DOHH2 (cell line): Measurements from ENCODE around the gene NAA25.

Experiments
- EZH2phosphoT487 ChIP-seq: fragments of 200-600 bp; sonication (generic); IDR thresholded peaks from 2 replicates; pipeline ENCODE4 v1.6.1; 2017; ENCODE audit warnings: borderline replicate concordance, mild to moderate bottlenecking, antibody characterized with exemption, low read length, moderate library complexity, mixed read lengths
- TF ChIP-seq, protein P1 (sequence below): fragments of 200-600 bp; sonication (generic); IDR thresholded peaks from one replicate; pipeline ENCODE4 v1.5.1; 2014; ENCODE audit warnings: antibody characterized with exemption, mild to moderate bottlenecking, low read depth, low read length; ENCODE audit not compliant: poor library complexity, severe bottlenecking

DNA sequence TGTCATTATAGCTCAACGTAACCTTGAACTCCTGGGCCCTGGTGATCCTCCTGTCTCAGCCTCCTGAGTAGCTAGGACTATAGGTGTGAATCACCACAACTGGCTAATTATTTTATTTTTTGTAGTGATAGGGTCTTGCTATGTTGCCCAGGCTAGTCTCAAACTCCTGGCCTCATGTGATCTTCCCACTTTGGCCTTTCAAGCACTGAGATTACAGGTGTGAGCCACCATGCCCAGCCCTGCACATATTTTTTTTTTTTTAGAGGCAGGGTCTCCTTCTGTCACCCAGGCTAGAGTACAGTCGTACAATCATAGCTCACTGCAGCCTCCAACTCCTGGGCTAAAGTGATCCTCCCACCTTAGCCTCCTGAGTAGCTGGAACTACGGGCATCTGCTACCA is 104.5 kb downstream of the NAA25 start:
- TF ChIP-seq, protein P1, sequence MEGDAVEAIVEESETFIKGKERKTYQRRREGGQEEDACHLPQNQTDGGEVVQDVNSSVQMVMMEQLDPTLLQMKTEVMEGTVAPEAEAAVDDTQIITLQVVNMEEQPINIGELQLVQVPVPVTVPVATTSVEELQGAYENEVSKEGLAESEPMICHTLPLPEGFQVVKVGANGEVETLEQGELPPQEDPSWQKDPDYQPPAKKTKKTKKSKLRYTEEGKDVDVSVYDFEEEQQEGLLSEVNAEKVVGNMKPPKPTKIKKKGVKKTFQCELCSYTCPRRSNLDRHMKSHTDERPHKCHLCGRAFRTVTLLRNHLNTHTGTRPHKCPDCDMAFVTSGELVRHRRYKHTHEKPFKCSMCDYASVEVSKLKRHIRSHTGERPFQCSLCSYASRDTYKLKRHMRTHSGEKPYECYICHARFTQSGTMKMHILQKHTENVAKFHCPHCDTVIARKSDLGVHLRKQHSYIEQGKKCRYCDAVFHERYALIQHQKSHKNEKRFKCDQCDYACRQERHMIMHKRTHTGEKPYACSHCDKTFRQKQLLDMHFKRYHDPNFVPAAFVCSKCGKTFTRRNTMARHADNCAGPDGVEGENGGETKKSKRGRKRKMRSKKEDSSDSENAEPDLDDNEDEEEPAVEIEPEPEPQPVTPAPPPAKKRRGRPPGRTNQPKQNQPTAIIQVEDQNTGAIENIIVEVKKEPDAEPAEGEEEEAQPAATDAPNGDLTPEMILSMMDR, result no peak
- no peak for TF ChIP-seq EZH2phosphoT487
